Chondrocyte (in vitro differentiated cells): Measurements from ENCODE around the gene GNG12. TPM values are rescaled to one million over a fixed set of nuclear protein-coding genes. Genes with fewer than 3 reads are reported as not detected.

Experiments used
- DNase-seq: peaks from one replicate; pipeline ENCODE4 v3.0.0; 2021; ENCODE audit warnings: mixed read lengths, low spot score
- H3K27ac Mint-ChIP-seq: one replicate; pipeline ENCODE4 v1.8.0; 2021; ENCODE audit warnings: mild to moderate bottlenecking, moderate library complexity, mixed read lengths; ENCODE audit not compliant: unreplicated experiment
- H3K27me3 Mint-ChIP-seq: 2 replicates; pipeline ENCODE4 v1.8.0; 2021; ENCODE audit warnings: low read depth, mixed read lengths
- H3K36me3 Mint-ChIP-seq: 2 replicates; pipeline ENCODE4 v1.8.0; 2021; ENCODE audit warnings: low read depth, mixed read lengths
- H3K4me1 Mint-ChIP-seq: 2 replicates; pipeline ENCODE4 v1.8.0; 2021; ENCODE audit warnings: low read depth, mild to moderate bottlenecking, mixed read lengths
- H3K4me3 Mint-ChIP-seq: one replicate; pipeline ENCODE4 v1.8.0; 2021; ENCODE audit warnings: mild to moderate bottlenecking, moderate library complexity, mixed read lengths; ENCODE audit not compliant: unreplicated experiment
- H3K9me3 Mint-ChIP-seq: 2 replicates; pipeline ENCODE4 v1.8.0; 2021; ENCODE audit warnings: low read depth, mixed read lengths
- CTCF ChIP-seq: fragments of 200-600 bp; sonication (generic); IDR thresholded peaks from 2 replicates; pipeline ENCODE4 v1.5.0; 2021; ENCODE audit warnings: antibody characterized with exemption, mild to moderate bottlenecking, moderate library complexity
- total RNA-seq: library from RNA; stranded (reverse); gene quantifications from 3 replicates; pipeline ENCODE4 v1.2.1, GENCODE V29; 2021

Gene GNG12
- total RNA-seq, 1 donor from 2014 or later = 91.5 TPM

- Mint-ChIP-seq H3K4me1 (peaks cover 40% of the 10 kb centered on the region), H3K27me3 (no peaks in the 10 kb centered on the region), H3K9me3 (no peaks in the 10 kb centered on the region), H3K36me3 (no peaks in the 10 kb centered on the region), H3K4me3 (no peak overlapping the region), H3K27ac (no peak overlapping the region)
- no peak for DNase-seq
- TF ChIP-seq CTCF = no peak
Measured at GRCh38 chr1:67741121-67741520, 92.1 kb downstream of the GNG12 start.

GRCh38 chr1:67740543-67740942, 92.7 kb downstream of the GNG12 start:
- Mint-ChIP-seq H3K27me3 (no peaks in the 10 kb centered on the region), H3K27ac (no peak overlapping the region), H3K36me3 (no peaks in the 10 kb centered on the region), H3K4me1 (peaks cover 40% of the 10 kb centered on the region), H3K4me3 (no peak overlapping the region), H3K9me3 (no peaks in the 10 kb centered on the region)
- DNase-seq = no peak
- TF ChIP-seq CTCF = no peak

GRCh38 chr1:67739361-67739760, 93.9 kb downstream of the GNG12 start:
- Mint-ChIP-seq H3K4me3 (no peak overlapping the region), H3K9me3 (no peaks in the 10 kb centered on the region), H3K27me3 (no peaks in the 10 kb centered on the region), H3K27ac (no peak overlapping the region), H3K36me3 (no peaks in the 10 kb centered on the region), H3K4me1 (peaks cover 42% of the 10 kb centered on the region)
- DNase-seq = no peak
- TF ChIP-seq CTCF = no peak

GRCh38 chr1:67738401-67738800, 94.9 kb downstream of the GNG12 start:
- Mint-ChIP-seq H3K36me3 (no peaks in the 10 kb centered on the region), H3K4me1 (peaks cover 52% of the 10 kb centered on the region), H3K9me3 (no peaks in the 10 kb centered on the region), H3K27ac (no peak overlapping the region), H3K27me3 (no peaks in the 10 kb centered on the region), H3K4me3 (no peak overlapping the region)
- DNase-seq = no peak
- no peak for TF ChIP-seq CTCF

GRCh38 chr1:67737875-67738274, 95.4 kb downstream of the GNG12 start:
- TF ChIP-seq CTCF = no peak
- Mint-ChIP-seq H3K27ac (no peak overlapping the region), H3K9me3 (no peaks in the 10 kb centered on the region), H3K27me3 (no peaks in the 10 kb centered on the region), H3K4me1 (peaks cover 53% of the 10 kb centered on the region), H3K36me3 (no peaks in the 10 kb centered on the region), H3K4me3 (no peak overlapping the region)
- no peak for DNase-seq
